Left kidney (tissue), 2 donors: Measurements from ENCODE around the gene GABBR2. TPM values are rescaled to one million over a fixed set of nuclear protein-coding genes. Genes with fewer than 3 reads are reported as not detected.
"Not testable (repeated sequence)": the region's sequence is repeated elsewhere in the genome, so short reads cannot be mapped to it uniquely, and the experiment has no call there.

Source experiments
- DNase-seq: peaks from one replicate; pipeline ENCODE4 v3.0.0-alpha.2; 2013
- polyA plus RNA-seq: library from polyadenylated mRNA; unstranded; fragments of 120-200 nt; gene quantifications from one replicate; pipeline ENCODE4 v1.2.1, GENCODE V29; 2013; ENCODE audit not compliant: insufficient read length

The GABBR2 gene
- polyA plus RNA-seq, 1 donor, result 6.3 TPM

- no peak for DNase-seq
Measured at GRCh38 chr9:98288881-98289280, 419.9 kb downstream of the GABBR2 start.

DNA sequence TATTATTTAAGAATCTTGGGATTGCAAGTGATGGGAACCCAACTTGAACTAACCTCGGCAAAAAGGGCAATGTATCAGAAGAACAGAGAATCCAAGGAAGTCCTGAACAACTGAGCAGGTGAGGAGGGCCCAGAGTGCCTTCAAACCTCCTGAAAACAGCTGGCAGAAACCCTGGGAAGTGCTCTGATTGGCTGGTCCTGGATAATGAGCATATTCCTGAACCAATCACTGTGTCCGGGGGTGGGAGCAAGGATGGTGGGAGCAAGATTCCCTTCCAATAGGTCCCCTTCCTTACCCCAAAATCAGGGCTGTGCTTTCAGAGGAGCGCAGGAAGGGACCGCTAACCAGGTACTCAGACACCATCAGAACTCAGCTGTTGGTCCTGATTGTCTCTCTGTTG lies 421.4 kb downstream of the GABBR2 start:
- DNase-seq, result no peak

DNA sequence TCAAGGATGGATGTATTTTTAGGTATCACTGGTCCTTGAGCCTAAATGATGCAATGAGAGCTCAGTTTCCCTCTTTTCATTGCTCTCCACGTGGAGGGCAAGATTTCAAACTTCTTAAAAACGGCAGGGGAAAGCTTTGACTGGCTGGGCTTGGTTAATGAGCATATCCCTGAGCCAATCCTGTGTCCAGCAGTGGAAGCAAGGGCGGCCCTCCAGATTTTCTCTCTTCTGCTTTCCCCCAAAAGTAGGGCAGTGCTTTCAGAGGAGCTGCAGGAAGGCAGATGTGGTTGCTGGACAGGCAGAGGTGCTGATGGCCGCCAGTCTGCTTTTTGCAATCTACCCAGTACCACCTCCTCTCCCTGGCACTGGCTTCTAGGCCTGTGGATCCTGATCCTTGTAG lies 423.3 kb downstream of the GABBR2 start:
- no peak for DNase-seq

DNA sequence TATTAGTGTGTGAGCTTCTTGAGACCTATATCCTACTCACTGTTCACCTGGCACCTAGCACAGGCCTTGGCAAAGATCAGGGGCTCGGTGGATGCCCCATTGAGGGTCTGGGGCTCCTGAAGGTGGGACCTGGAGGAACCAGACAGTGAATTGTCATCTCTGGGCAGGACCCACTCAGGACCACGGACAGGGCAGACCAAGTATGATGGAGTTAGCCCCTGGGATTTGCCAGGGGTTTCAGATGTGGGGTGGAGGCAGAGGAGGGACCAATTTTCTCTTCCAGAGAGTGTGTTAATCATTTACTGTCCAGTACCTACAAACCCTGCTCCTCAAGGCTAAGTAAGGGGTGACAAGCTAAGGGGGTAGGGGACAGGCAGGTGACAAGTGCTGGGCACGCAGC lies 424.0 kb downstream of the GABBR2 start:
- no peak for DNase-seq

GRCh38 chr9:98283143-98283542 lies 425.6 kb downstream of the GABBR2 start:
- DNase-seq, result not testable (repeated sequence)

GRCh38 chr9:98281281-98281680 lies 427.5 kb downstream of the GABBR2 start:
- no peak for DNase-seq

DNA sequence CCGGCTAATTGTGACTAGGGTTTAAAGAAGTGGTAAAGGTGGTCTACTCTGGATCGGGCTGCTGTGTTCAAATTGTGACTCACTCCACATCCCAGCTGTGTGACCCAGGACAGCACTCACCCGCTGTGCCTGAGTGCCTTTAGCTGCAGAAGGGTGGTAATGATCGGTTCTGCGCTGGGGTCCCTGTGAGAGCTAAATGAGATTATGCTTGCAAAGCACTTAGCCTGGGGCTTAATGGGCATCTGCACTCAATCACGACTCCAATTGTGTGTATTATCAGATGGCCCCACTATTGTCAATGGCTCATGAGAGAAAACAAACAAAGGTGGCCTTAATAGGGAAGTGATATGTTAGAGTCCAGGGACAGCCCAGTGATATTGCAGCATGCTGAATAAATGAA lies 428.2 kb downstream of the GABBR2 start:
- no peak for DNase-seq

- DNase-seq, result no peak
Measured at GRCh38 chr9:98280162-98280561, 428.6 kb downstream of the GABBR2 start.

- DNase-seq, result no peak
Measured at GRCh38 chr9:98276907-98277469, 431.7 kb downstream of the GABBR2 start.

DNA sequence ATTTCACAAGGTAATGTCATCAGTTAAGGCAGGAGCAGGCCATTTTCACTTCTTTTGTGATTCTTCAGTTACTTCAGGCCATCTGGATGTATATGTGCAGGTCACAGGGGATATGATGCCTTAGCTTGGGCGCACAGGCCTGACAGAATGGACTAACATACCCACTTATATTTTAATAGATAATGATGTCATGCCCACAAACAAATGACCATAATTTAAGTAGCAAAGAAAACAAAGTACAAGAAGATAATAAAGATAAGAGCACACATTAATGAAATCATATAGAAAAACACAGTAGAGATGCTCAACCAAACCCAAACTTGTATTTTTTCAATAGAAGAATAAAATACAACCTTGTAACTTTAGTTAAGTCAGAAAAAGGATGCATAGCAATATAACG lies 433.6 kb downstream of the GABBR2 start:
- DNase-seq, result no peak

DNA sequence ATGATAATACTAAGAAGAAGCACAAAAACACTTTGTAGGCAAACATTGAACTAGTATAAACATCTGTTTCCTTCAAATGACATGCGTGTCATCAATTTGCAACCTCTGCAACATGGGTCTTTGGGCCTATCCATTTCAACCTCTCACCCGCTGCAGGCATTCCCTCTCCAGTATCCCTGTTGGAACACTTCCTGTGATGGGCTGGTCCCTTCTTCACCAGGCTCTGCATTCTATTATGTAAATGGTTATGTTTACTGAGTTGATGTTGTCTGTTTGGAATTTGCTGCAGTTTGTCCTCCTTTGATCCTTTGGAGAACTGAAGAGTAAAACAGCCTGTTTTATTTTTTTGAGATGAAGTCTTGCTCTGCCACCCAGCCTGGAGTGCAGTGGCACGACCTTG lies 436.7 kb downstream of the GABBR2 start:
- no peak for DNase-seq

DNA sequence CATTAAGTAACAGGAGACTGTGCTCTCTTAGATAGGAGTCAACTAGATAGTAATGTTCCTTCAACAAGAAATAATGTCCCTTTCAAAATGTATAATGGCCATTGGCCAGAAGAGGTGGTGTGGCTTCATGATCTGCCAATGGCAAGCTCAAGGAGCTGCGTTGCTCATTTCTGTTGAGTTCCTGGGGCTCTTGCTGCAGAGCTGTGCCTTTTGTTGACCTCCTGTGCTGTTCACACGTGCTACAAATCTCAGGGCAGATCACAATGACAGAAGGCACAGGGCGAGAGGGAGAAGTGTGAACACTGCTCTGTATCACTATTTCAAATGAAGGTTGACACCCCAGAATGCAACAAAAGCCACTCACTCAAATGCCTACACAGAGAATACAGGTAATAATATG lies 437.3 kb downstream of the GABBR2 start:
- DNase-seq, result no peak

DNA sequence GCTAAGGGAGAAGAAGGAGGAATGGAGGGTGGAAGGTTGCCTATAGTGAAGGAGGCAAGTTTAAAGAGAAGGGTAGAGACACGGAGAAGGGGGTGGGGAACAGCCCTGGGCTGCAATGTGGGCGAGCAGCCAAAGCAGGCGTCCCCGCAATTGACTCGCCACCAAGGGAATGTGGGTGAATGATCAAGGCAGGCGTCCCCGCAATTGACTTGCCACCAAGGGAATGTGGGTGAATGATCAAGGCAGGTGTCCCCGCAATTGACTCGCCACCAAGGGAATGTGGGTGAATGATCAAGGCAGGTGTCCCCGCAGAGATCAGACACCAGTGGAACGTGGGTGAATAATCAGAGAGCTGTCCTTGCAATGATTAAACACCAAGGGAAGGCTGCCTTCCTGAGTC lies 438.5 kb downstream of the GABBR2 start:
- not testable (repeated sequence) for DNase-seq

GRCh38 chr9:98269652-98270051 lies 439.1 kb downstream of the GABBR2 start:
- DNase-seq, result not testable (repeated sequence)

DNA sequence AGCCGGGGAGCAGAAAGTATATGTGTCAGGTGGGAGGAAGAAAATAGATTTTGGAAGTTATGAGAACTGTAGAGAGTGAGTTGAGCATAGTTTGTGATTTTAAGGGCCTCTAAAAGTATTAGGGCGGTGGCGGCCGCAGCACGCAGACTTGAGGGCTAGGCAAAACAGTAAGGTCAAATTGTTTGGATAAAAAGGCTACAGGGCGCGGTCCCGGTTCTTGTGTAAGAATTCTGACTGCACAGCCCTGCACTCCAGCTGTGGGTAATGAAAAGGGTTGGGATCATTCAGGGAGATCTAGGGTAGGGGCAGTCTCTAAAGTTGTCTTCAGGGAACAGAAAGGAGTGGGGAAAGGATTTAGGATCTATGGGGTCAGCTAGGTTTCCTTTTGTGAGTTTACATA lies 441.2 kb downstream of the GABBR2 start:
- not testable (repeated sequence) for DNase-seq

DNA sequence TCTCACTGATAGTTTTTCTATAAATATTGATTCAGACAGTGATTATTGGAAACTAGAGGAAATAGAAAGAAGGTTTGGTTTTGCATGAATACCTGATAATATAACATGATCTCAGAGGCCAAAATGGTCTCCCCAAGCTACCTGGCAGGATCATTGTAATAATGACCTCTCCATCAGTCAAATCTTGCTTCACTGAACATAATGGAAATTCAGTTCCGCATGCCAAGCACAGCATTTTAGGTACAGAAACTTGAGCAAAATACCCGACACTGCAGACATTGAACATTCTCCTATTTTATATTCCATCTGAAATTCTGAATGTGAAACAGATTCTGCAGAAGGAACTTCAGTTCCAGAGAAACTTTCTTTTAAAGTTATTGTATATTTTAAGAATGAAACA lies 444.2 kb downstream of the GABBR2 start:
- DNase-seq, result no peak

DNA sequence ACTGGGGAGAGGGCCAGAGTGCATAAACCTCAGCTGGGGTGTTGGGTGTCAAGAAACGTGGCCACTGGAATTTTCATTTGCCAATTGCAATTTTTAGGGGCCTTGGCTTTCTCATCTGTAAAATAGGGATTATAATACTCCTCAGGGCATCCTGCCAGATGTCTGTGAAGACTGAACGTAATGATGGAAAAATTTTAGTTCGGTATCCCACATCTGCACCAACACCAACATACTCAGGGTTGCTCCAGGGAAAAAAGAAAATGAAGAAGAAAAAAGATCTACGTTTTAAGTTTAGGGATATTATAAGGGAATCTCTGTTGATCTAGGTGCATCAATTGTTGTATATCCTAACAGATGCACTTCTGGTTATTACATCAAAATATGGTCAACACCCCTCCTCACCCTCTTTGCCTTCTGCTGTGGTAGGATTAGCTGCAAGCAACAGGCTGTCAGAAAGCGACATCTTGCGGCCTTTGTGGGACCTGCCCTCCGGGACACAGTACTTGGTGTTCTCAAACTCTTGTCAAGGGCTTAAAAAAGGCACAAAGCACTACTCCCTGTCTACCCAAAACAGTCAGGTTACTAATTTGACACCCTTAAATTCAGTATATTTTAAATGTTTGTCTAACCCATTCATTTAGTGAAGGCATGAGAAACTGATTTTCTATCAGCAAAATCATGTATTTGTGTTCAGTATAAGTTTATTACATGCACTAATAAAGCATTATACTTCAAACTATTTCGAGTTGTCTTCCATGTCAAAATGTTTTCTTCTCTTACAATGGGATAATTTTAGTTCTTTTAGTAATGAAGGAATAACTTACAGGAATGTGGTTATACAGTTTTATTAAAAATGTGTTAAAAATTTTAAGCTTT lies 445.0 kb downstream of the GABBR2 start:
- peak; percentile 68 for DNase-seq

- no peak for DNase-seq
Measured at GRCh38 chr9:98263080-98263479, 445.7 kb downstream of the GABBR2 start.

- no peak for DNase-seq
Measured at GRCh38 chr9:98262056-98262455, 446.7 kb downstream of the GABBR2 start.

- no peak for DNase-seq
Measured at GRCh38 chr9:98260635-98261034, 448.1 kb downstream of the GABBR2 start.

- no peak for DNase-seq
Measured at GRCh38 chr9:98259791-98260190, 448.9 kb downstream of the GABBR2 start.

- DNase-seq, result no peak
Measured at GRCh38 chr9:98256756-98257155, 452.0 kb downstream of the GABBR2 start.

- peak; percentile 93 for DNase-seq
Measured at GRCh38 chr9:98255578-98256296, 453.0 kb downstream of the GABBR2 start, which contains the start of gene TBC1D2. TBC1D2 (minus strand) TSS chr9:98255649; CDS start chr9:98255541, 108 bp downstream.
